ENCODE results near the gene SUFU.

DNA sequence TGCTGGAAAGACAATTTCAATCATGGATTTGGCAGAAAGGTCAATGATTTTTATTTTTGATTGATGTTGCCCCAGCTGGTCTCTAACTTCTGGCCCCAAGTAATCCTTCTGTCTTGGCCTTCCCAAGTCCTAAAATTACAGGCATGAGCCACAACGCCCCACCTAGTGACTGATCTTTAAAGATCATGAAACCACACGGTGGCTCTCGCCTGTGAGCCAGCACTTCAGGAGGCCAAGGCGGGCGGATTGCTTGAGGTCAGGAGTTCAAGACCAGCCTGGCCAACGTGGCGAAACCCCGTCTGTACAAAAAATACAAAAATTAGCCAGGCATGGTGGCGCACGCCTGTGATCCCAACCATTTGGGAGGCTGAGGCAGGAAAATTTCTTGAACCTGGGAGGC, 39.8 kb upstream of the SUFU start:
- no peak for TF ChIP-seq POLR2A (IDR thresholded peaks at IDR 0.05)
- TF ChIP-seq, protein P1, sequence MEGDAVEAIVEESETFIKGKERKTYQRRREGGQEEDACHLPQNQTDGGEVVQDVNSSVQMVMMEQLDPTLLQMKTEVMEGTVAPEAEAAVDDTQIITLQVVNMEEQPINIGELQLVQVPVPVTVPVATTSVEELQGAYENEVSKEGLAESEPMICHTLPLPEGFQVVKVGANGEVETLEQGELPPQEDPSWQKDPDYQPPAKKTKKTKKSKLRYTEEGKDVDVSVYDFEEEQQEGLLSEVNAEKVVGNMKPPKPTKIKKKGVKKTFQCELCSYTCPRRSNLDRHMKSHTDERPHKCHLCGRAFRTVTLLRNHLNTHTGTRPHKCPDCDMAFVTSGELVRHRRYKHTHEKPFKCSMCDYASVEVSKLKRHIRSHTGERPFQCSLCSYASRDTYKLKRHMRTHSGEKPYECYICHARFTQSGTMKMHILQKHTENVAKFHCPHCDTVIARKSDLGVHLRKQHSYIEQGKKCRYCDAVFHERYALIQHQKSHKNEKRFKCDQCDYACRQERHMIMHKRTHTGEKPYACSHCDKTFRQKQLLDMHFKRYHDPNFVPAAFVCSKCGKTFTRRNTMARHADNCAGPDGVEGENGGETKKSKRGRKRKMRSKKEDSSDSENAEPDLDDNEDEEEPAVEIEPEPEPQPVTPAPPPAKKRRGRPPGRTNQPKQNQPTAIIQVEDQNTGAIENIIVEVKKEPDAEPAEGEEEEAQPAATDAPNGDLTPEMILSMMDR (IDR thresholded peaks at IDR 0.05) = no peak

Data from Peyer's patch (tissue), 4 donors.